ENCODE results near the gene SYT17.

The SYT17 gene

DNA sequence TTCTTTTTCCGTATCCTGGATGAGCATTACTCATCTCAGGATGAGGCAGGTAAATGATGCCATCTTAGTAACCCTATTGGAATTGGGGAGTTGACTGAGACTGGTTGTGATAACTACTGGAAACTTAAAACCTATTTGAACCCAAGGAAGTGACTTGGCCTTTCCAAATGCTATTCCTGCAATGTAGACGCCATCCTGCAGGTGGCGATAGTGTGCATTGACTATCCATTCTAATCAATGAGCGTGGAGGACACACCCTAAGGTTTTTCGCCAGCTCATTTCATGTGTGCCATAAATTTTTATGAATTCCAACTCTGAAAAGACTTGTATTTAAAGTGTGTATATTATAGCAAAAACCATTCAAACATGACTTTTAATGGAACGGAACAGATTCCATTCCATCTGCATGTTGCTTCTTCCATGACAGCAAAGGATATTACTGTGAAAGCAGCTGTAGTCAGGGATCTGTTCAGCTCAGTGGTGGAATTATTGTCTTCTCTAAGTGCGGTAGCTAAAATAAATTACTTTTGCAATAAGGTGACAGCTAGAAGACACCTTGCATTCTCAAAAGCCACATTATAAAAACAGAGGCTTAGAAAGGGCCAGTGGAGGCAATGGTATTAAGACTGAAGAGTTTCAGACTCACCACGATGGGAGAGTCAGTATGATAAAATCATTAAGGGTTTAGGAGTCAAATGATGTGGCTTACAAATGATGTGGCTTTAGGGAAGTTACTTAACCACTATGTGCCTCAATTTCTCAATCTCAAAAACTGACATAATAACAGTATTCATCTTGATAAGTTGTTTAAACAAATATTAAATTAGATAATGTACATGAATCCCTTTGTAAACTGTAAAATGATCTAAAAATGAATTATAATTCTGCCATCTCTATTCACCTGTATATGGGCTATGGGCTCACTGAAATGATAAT is 55.5 kb downstream of the SYT17 start:
- no peak for DNase-seq

- no peak for DNase-seq
Measured at GRCh38 chr16:19225651-19226050, 57.6 kb downstream of the SYT17 start.

DNA sequence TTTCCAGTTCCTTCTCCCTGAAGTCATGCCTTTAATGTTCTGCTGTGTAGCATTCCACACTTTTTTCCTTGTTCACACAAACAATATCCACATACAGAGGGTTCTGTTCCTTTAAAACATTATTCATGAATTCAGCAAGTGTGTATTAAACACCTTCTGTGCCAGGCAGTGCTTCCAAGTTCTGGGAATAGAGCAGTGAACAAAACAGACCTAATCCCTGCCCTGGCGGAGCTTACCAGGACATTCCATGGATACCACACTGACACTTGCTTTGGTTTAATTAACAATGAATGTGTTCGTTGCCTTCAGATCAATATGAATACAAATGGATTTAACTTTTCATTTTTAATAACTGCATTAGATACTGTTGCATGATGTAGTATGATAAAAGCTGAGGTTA is 59.6 kb downstream of the SYT17 start:
- no peak for DNase-seq

DNA sequence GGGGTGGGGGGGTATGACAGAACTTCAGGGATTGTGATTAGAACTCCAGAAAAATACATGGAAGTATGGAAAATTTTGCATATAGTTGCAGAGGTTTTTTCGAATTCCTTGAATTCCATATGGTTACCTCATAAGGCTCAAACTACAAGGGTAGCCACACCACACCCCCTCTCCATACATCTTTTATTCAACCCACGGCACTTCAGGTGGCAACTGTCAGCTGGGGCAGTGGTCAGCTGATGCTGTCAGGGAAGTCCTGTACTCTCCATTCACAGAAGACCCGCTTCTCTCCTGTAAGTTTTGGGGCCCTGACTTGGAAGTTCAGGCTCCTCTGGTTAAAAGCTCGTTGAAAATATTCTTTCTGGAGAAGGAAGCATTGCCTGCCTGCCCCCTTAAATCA is 60.0 kb downstream of the SYT17 start:
- no peak for DNase-seq

DNA sequence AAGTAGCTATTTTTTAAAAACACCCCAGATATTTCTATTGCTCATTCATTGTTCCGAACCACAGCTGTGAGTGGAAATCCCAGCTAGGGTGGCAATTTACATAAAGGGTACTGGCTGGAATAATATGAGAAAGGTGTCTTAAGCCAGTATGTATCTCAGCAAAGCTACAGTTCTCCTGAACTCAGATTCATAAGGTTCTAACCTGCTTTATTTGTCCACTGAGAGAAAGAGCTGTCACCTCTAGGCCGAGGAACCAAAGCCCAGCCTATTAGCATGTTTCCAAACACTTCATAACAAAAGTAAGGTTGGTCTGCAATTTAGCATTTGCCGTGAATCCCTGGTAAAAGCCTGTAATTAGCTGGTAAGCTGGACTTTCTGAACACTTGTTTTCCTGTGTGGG is 60.5 kb downstream of the SYT17 start:
- peak in 1 of 2 experiments; percentile 38 for DNase-seq

GRCh38 chr16:19230575-19230974 is 62.5 kb downstream of the SYT17 start:
- DNase-seq, result no peak

DNA sequence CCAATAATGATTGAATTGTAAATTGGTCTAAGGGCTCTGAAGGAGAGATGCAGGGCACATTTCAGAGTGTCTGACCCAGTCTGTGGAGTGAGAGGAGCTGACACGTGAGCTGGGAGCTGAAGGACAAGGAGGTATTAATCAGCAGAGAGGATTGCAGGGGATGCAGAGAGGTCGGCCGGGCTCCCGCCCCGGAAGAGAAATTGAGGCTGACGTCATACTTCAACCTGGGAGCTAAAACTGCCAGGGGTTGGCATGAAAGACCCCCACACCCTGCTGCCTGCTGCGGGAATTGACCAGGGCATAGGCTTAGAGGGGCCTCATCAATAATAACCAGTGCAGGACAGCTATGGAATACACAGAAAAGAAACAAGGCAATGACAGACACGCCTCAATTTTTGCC is 63.8 kb downstream of the SYT17 start:
- no peak for DNase-seq

- DNase-seq, result no peak
Measured at GRCh38 chr16:19232988-19233387, 64.9 kb downstream of the SYT17 start.

DNA sequence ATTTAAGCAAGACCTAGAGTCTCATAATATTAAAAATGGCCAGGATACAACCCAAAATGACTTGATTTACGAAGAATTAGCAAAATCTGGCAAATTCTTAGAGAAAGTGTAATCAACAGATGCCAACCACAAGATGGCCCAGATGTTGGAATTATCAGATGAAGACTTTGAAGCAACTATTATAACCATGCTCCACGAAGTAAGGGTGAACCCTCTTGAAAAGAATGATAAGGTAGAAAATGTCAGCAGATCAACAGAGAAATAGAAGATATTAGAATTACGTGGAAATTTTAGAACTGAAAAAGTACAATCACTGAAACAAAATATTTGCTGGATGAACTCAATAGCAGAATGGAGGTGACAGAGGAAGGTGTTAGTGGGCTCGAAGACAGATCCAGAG is 67.4 kb downstream of the SYT17 start:
- DNase-seq, result no peak

- DNase-seq, result no peak
Measured at GRCh38 chr16:19235886-19236285, 67.8 kb downstream of the SYT17 start.

- no peak for DNase-seq
Measured at GRCh38 chr16:19236561-19237209, 68.6 kb downstream of the SYT17 start.

DNA sequence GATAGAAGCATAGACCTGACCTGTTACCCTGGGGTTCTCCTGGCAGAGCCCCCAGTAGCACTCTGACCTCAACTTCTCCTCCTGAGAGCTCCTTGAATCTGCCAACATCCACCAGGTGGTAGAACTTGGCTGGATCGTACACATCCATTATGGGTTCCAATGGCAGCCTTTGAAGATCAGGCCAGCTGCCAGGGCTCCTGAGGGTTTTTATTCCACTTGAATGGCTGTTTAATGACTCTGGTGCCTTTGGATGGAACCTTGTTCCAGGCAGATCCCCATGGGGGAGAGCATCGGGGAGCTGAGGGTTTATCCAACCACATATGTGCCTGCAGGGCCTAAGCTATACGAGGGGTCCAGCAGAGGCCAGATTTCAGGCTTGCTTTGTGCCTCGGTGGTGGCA is 70.4 kb downstream of the SYT17 start:
- peak in 1 of 2 experiments; percentile 17 for DNase-seq

DNA sequence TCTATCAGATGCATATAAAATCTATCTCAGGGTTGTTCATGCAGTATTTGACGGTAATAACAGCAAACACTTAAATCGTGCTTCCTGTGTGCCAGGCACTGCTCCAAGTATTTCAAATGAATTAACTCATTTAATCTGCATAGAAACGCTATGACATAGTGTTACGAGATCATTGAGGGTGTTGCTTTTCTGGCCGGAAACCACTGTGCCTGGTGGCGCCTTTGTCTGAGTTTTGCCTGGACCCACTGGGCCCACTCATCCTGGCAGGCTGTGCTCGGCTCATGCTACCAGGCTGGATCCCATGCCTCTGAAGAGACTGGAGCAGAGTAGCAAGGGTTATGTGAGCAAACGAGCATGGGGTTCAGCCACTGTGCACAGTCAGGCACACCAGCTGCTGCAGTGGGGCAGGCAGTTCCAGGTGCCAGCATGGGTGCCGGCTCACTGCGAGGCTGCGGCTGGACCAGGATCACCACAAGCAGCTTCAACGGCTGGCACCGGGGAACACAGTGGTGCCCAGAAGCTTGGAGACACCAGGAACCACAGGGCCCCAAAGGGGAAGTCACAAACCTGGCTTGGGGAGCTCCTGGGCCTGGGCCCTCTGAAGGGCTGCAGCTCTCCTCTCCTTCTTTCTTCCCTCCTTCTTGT is 71.6 kb downstream of the SYT17 start:
- peak in 1 of 2 experiments; percentile 7 for DNase-seq

- no peak for DNase-seq
Measured at GRCh38 chr16:19240494-19240893, 72.5 kb downstream of the SYT17 start.

DNA sequence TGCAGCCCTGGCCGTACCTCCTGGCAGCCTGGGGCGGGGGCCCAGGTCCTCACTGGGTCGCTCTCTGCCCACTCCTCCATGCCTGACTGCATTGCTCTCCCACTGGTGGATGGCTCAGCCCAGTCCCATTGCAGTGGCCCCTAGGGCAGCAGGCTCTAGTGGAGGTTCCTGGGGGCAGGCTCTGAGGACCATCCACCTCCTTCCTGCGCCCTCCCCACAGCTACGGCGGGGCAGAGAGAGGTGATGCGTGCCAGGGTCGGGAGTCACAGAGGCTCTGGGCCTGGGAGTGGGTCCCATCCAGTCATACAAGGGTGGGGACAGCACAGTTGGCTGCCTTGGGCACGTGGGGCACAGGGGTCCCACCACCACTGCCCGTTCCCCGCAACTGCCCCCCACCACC is 73.5 kb downstream of the SYT17 start:
- no peak for DNase-seq

GRCh38 chr16:19242186-19242585 is 74.1 kb downstream of the SYT17 start:
- no peak for DNase-seq

- DNase-seq, result no peak
Measured at GRCh38 chr16:19242987-19243575, 75.0 kb downstream of the SYT17 start.

DNA sequence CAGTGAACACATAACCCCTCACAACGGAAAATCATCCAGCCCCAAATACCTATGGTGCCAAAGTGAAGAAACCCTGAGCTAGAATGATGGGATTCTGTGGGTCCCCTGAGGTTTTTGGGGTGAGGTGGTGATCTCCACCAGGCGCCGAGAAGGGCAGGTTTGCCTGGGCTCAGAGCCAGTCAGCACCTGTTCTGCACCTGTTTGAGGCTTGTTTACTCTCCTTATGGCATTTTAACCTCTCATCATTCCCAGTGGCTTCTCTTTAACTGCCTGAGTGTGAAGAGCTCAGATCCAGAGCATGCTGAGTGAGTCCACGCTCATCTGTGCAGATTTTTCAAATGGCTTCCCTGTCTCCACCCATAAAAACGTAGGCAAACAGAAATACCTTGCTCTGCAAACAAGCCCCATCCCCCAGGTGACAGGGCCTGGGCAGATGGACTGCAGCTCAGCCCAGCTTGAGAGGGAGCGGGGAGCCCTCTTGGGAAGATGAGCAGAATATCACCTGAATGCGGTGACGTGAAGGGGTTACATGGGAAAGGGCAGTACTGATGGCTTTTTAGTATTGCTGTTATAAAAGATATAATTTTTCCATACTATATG is 77.4 kb downstream of the SYT17 start:
- DNase-seq, result peak; percentile 38 to 82

- no peak for DNase-seq
Measured at GRCh38 chr16:19252904-19253303, 84.9 kb downstream of the SYT17 start.

DNA sequence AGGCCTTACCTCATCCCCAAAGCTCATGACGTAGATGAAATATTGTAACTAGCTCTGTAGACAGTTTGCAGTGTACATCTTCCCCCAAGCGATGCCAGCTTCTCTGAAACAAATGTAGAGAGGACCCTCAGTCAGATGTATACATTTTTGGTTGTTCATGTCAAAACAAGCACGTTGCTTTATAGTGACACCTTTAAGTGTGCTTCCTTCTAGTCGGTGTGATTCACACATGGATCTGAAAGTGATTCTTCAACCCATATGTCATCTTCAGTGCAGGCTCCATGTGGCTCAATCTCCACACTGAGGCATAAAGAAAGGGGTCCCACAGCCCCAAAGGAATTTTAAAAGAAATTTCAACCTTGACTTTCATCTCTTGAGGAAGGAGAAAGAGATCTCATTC is 86.6 kb downstream of the SYT17 start:
- DNase-seq, result no peak

DNA sequence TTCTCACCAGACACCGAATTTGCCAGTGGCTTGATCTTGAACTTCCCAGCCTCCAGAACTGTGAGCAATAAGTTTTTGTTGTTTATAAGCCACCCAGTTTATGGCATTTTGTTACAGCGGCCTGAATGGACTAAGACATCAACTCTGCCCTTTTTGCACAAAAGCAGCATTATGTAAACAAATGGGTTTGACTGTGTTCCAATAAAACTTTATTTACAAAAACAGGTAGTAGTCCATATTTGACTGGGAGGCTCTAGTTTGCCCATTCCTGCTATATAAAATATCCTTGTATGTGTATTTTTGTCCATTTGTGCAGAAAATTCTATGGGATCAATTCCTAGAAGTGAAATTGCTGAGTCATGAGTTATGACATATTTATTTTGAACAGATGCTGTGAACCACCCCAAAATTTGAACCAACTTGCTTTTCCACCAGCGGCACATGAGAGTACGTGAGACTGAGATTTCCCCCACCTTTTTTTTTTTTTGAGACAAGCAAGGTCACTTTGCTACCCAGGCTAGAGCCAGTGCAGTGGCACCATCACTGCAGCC is 96.2 kb downstream of the SYT17 start:
- DNase-seq, result no peak

DNA sequence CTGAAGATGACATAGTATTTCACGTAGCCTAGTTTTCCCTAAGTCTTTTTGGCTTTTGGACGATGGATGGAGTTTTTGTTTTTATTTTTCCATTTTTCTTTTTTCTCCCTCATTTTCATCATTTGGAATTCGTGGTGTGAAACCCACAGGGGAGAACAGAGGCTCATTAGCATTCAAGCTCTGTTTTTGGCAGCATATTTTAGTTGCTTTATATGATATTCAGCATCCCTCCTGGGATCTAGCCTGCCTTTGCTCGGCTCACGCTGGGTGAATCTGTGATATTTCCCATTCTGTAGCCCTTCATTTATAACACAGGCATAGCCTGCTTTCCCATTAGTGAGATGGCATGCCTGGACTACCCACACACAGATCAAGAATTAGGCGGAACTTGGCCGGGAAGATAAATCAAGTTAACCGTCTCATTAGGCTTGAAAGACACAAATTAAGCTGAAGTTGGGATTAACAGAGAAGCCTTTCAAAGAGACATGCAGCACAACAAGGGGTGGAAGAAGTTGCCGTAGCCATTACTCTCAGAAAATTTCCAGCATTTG is 97.4 kb downstream of the SYT17 start:
- DNase-seq, result no peak
